ENCODE measurements around the gene PRR12. TPM values are rescaled to one million over a fixed set of nuclear protein-coding genes. Genes with fewer than 3 reads are reported as not detected.

Gene PRR12
- total RNA-seq, 1 experiment from 2014 or later = 2.3 TPM

GRCh38 chr19:49652551-49653465, 61.8 kb downstream of the PRR12 start:
- in situ Hi-C loops (cut with HindIII; ENCODE audit: low pct_unique_long_range_greater_than_20kb, low sequenced_read_pairs) = no loop called here
- DNase-seq (ENCODE audit: low read depth) = no peak

- in situ Hi-C loops (cut with HindIII; ENCODE audit: low pct_unique_long_range_greater_than_20kb, low sequenced_read_pairs) = no loop called here
- DNase-seq (ENCODE audit: low read depth) = no peak
These were observed 62.5 kb downstream of the PRR12 start for GRCh38 chr19:49653466-49653806.

- in situ Hi-C loops (cut with HindIII; ENCODE audit: low pct_unique_long_range_greater_than_20kb, low sequenced_read_pairs) = no loop called here
- DNase-seq (ENCODE audit: low read depth) = no peak
These were observed 63.6 kb downstream of the PRR12 start for GRCh38 chr19:49654581-49654980.

GRCh38 chr19:49655570-49656455, 64.8 kb downstream of the PRR12 start:
- DNase-seq (ENCODE audit: low read depth) = no peak
- in situ Hi-C loops (cut with HindIII; ENCODE audit: low pct_unique_long_range_greater_than_20kb, low sequenced_read_pairs) = no loop called here

GRCh38 chr19:49656456-49657109, 65.6 kb downstream of the PRR12 start:
- no peak for DNase-seq (ENCODE audit: low read depth)
- in situ Hi-C loops (cut with HindIII; ENCODE audit: low pct_unique_long_range_greater_than_20kb, low sequenced_read_pairs) = no loop called here

- no peak for DNase-seq (ENCODE audit: low read depth)
- in situ Hi-C loops (cut with HindIII; ENCODE audit: low pct_unique_long_range_greater_than_20kb, low sequenced_read_pairs) = no loop called here
These were observed 66.6 kb downstream of the PRR12 start for GRCh38 chr19:49657493-49658138.

GRCh38 chr19:49658139-49658517, 67.1 kb downstream of the PRR12 start:
- DNase-seq (ENCODE audit: low read depth) = no peak
- in situ Hi-C loops (cut with HindIII; ENCODE audit: low pct_unique_long_range_greater_than_20kb, low sequenced_read_pairs) = no loop called here

- in situ Hi-C loops (cut with HindIII; ENCODE audit: low pct_unique_long_range_greater_than_20kb, low sequenced_read_pairs) = no loop called here
- no peak for DNase-seq (ENCODE audit: low read depth)
These were observed 67.8 kb downstream of the PRR12 start for GRCh38 chr19:49658566-49659442.

- DNase-seq (ENCODE audit: low read depth) = no peak
- in situ Hi-C loops (cut with HindIII; ENCODE audit: low pct_unique_long_range_greater_than_20kb, low sequenced_read_pairs) = no loop called here
These were observed 69.5 kb downstream of the PRR12 start for GRCh38 chr19:49660338-49660961.

- in situ Hi-C loops (cut with HindIII; ENCODE audit: low pct_unique_long_range_greater_than_20kb, low sequenced_read_pairs) = no loop called here
- DNase-seq (ENCODE audit: low read depth) = no peak
These were observed 71.0 kb downstream of the PRR12 start for GRCh38 chr19:49662011-49662410.

- no peak for DNase-seq (ENCODE audit: low read depth)
- in situ Hi-C loops (cut with HindIII; ENCODE audit: low pct_unique_long_range_greater_than_20kb, low sequenced_read_pairs) = no loop called here
These were observed 72.2 kb downstream of the PRR12 start for GRCh38 chr19:49663224-49663623.

- peak; percentile 89 for DNase-seq (ENCODE audit: low read depth)
- in situ Hi-C loops (cut with HindIII; ENCODE audit: low pct_unique_long_range_greater_than_20kb, low sequenced_read_pairs) = no loop called here
These were observed 73.4 kb downstream of the PRR12 start for GRCh38 chr19:49664171-49665035.

- in situ Hi-C loops (cut with HindIII; ENCODE audit: low pct_unique_long_range_greater_than_20kb, low sequenced_read_pairs) = no loop called here
- DNase-seq (ENCODE audit: low read depth) = no peak
These were observed 74.0 kb downstream of the PRR12 start for GRCh38 chr19:49665036-49665350.

- in situ Hi-C loops (cut with HindIII; ENCODE audit: low pct_unique_long_range_greater_than_20kb, low sequenced_read_pairs) = no loop called here
- DNase-seq (ENCODE audit: low read depth) = peak; percentile 92
These were observed 74.6 kb downstream of the PRR12 start, which contains the start of the genes BCL2L12 and IRF3 for GRCh38 chr19:49665351-49666119. BCL2L12 (plus strand) TSS chr19:49665933; CDS start chr19:49666693, 760 bp downstream. IRF3 (minus strand) TSS chr19:49665857; CDS start chr19:49664838, 1,019 bp downstream.

- in situ Hi-C loops (cut with HindIII; ENCODE audit: low pct_unique_long_range_greater_than_20kb, low sequenced_read_pairs) = no loop called here
These were observed 75.1 kb downstream of the PRR12 start for GRCh38 chr19:49666120-49666444.

GRCh38 chr19:49667473-49667872, 76.5 kb downstream of the PRR12 start:
- in situ Hi-C loops (cut with HindIII; ENCODE audit: low pct_unique_long_range_greater_than_20kb, low sequenced_read_pairs) = no loop called here
- DNase-seq (ENCODE audit: low read depth) = no peak

More at GRCh38 chr19:49666120-49666444, 75.1 kb downstream of the PRR12 start:
- DNase-seq (ENCODE audit: low read depth) = no peak

All from Caki2 (cell line).